HepG2 (cell line): ENCODE results near the gene SP140L. TPM values are rescaled to one million over a fixed set of nuclear protein-coding genes. Genes with fewer than 3 reads are reported as not detected.

Experiments used
- ATAC-seq: fragments of 200-7000 bp; cut with Tn5 transposase; 3 replicates; pipeline ENCODE4 v1.9.1; 2020; ENCODE audit warnings: mild to moderate bottlenecking, moderate library complexity
- BruUV-seq: library from RNA; stranded (reverse); fragments of 400-500 nt; replicated peaks from 2 replicates; lab custom pipeline; 2021; lab: Mats Ljungman, UMichigan
- CTCF ChIA-PET: fragments of 300-600 bp; formaldehyde crosslinking; extraction: SDS; loops from one replicate; lab custom pipeline; 2021; ENCODE audit warnings: low total read pairs, inconsistent platforms, low intra/inter-chr PET ratio; lab: Yijun Ruan, JAX
- POLR2A ChIA-PET: fragments of 350-600 bp; sonication (Branson Sonifier 250); formaldehyde crosslinking; loops from one replicate; lab custom pipeline; 2020; ENCODE audit warnings: antibody characterized with exemption, inconsistent platforms; lab: Yijun Ruan, JAX
- DNase-seq: peaks from one replicate; pipeline ENCODE4 v3.0.0-alpha.2; 2015; ENCODE audit warnings: low spot score
- FAIRE-seq: peaks from 3 replicates; lab custom pipeline; 2011; peaks lifted over from hg19 to GRCh38; lab: Jason Lieb, UNC
- H2AFZ ChIP-seq: one replicate; pipeline ENCODE4 v1.6.1; 2011; ENCODE audit warnings: low read length, inconsistent platforms
- H3K27ac ChIP-seq: fragments of 300-600 bp; 3 replicates; pipeline ENCODE4 v1.8.0; 2011; ENCODE audit warnings: mixed run types, mild to moderate bottlenecking, mixed read lengths, low read length, inconsistent platforms; ENCODE audit not compliant: insufficient read depth; ENCODE audit errors: extremely low read length
- H3K27me3 ChIP-seq, 2 experiments: fragments of 200-600 bp in 1 of 2; 2 replicates in 1 of 2; 3 replicates in 1 of 2; pipeline versions ENCODE4 v1.6.0 to v1.8.0; 2011; ENCODE audit warnings: low read length in 2 of 2, mild to moderate bottlenecking in 2 of 2, moderate library complexity in 2 of 2, inconsistent platforms in 1 of 2; ENCODE audit not compliant: insufficient read depth in 2 of 2, control insufficient read depth in 1 of 2
- H3K36me3 ChIP-seq, 2 experiments: fragments of 200-600 bp in 1 of 2; replicated peaks in 1 of 2; 2 replicates in 1 of 2; 3 replicates in 1 of 2; pipeline versions ENCODE4 v1.5.1 to v1.8.0; 2011; ENCODE audit warnings: low read length in 2 of 2, inconsistent platforms in 1 of 2; ENCODE audit not compliant: insufficient read depth in 2 of 2, control insufficient read depth in 1 of 2
- H3K4me1 ChIP-seq: 2 replicates; pipeline ENCODE4 v1.5.1; 2012; ENCODE audit warnings: low read length, inconsistent platforms; ENCODE audit not compliant: insufficient read depth
- H3K4me2 ChIP-seq: 2 replicates; pipeline ENCODE4 v1.6.0; 2011; ENCODE audit warnings: low read depth, low read length, inconsistent platforms
- H3K4me3 ChIP-seq, 3 experiments: fragments of 200-600 bp in 1 of 3; sonication (generic), shearing (Covaris generic) in 1 of 3; replicated peaks in 1 of 3; 2 replicates each; pipeline ENCODE4 v1.5.1; 2011 to 2016; ENCODE audit warnings: low read length in 3 of 3, inconsistent platforms in 2 of 3, low read depth in 2 of 3, mild to moderate bottlenecking in 2 of 3, control low read depth in 1 of 3, mixed read lengths in 1 of 3; ENCODE audit not compliant: insufficient read depth in 1 of 3
- H3K79me2 ChIP-seq: one replicate; pipeline ENCODE4 v1.6.1; 2011; ENCODE audit warnings: low read length, inconsistent platforms; ENCODE audit not compliant: insufficient read depth
- H3K9ac ChIP-seq: 2 replicates; pipeline ENCODE4 v1.6.0; 2011; ENCODE audit warnings: mild to moderate bottlenecking, low read depth, low read length, inconsistent platforms; ENCODE audit not compliant: insufficient read depth
- H3K9me3 ChIP-seq: 2 replicates; pipeline ENCODE4 v1.5.1; 2012; ENCODE audit warnings: mild to moderate bottlenecking, low read length
- H4K20me1 ChIP-seq: 2 replicates; pipeline ENCODE4 v1.6.0; 2011; ENCODE audit warnings: inconsistent platforms, mild to moderate bottlenecking, low read length, moderate library complexity; ENCODE audit not compliant: insufficient read depth
- AGO2 ChIP-seq: fragments of 200-400 bp; formaldehyde crosslinking; optimal IDR thresholded peaks from 2 replicates; pipeline ENCODE3; 2017; ENCODE audit warnings: mild to moderate bottlenecking, low read depth, low read length, moderate library complexity
- ARID5B ChIP-seq: IDR thresholded peaks from 2 replicates; pipeline ENCODE4 v1.4.0; 2020; ENCODE audit warnings: mild to moderate bottlenecking, missing genetic modification reagents
- LBX2 ChIP-seq: sonication (generic); formaldehyde crosslinking; IDR thresholded peaks from 2 replicates; pipeline ENCODE4 v1.5.0; 2020; ENCODE audit warnings: missing genetic modification reagents, mild to moderate bottlenecking, borderline replicate concordance
- SPEN ChIP-seq: sonication (generic); formaldehyde crosslinking; IDR thresholded peaks from 2 replicates; pipeline ENCODE4 v1.5.1; 2020; ENCODE audit warnings: low read depth, mild to moderate bottlenecking, missing genetic modification reagents
- ZFP90 ChIP-seq: sonication (generic); formaldehyde crosslinking; IDR thresholded peaks from 2 replicates; pipeline ENCODE4 v1.8.0; 2022; ENCODE audit warnings: missing genetic modification reagents, mild to moderate bottlenecking, inconsistent platforms, borderline replicate concordance
- ZNF205 ChIP-seq: IDR thresholded peaks from 2 replicates; pipeline ENCODE4 v1.6.1; 2018; ENCODE audit warnings: missing biosample characterization, missing genetic modification reagents
- WGBS: methylation state at CpG from one replicate; pipeline ENCODE4 v1.1.6; 2017; ENCODE audit warnings: low lambda C conversion rate; 5-methylcytosine and 5-hydroxymethylcytosine counted together
- in situ Hi-C: cut with HindIII; loops from 2 replicates; pipeline ENCODE4 v1.10.0; 2017; ENCODE audit warnings: low pct_unique_long_range_greater_than_20kb; ENCODE audit not compliant: extremely low pct_ligation_motif_present
- intact Hi-C: fragments of 100-400 bp; cut with micrococcal nuclease; formaldehyde crosslinking; loops from one replicate; pipeline ENCODE4 v1.10.0; 2022; ENCODE audit not compliant: unreplicated experiment
- polyA plus RNA-seq, 8 experiments: library from polyadenylated mRNA; depleted of rRNA in 3 of 8; stranded (reverse) in 7 of 8; unstranded in 1 of 8; fragments of >200 nt; fragmentation: Illumina TruSeq in 4 of 8; extraction: Trizol in 4 of 8; gene quantifications; 2 replicates each; pipeline versions ENCODE4 v1.2.1 to v1.2.3, GENCODE V29; 2011 to 2016; ENCODE audit warnings: low read depth in 4 of 8, missing spikeins in 1 of 8, mixed read lengths in 1 of 8; ENCODE audit not compliant: insufficient read depth in 1 of 8
- total RNA-seq, 5 experiments: library from RNA; depleted of rRNA; stranded (reverse); fragments of >200 nt; fragmentation: Illumina TruSeq; extraction: Trizol; gene quantifications; 2 replicates each; pipeline ENCODE4 v1.2.3, GENCODE V29; 2016; ENCODE audit warnings: low read depth in 1 of 5

SP140L gene
- total and polyA plus RNA-seq, 2 of the 13 experiments (the other 11 are each of a cell fraction or from before 2014, with no cell fraction given) = 10.9 to 17.5 TPM

GRCh38 chr2:230358305-230358704 lies 31.3 kb downstream of the SP140L start:
- in situ Hi-C loops = no loop called here
- no peak overlapping the region for H3K9ac ChIP-seq
- H3K27me3 ChIP-seq = no peaks in the 10 kb centered on the region
- ATAC-seq (no peak), DNase-seq (no peak), FAIRE-seq (no peak)
- no peak for TF ChIP-seq SPEN (CRISPR knock-in tag)
- TF ChIP-seq ZFP90 (CRISPR knock-in tag) = peak; percentile 50; the same call in 1 of the 2 replicates
- TF ChIP-seq AGO2 = no peak
- no peak for TF ChIP-seq ZNF205 (CRISPR knock-in tag)
- H3K4me1 ChIP-seq = peaks cover 16% of the 10 kb centered on the region
- H3K4me2 ChIP-seq = no peak overlapping the region
- H3K79me2 ChIP-seq = no peaks in the 10 kb centered on the region
- intact Hi-C loops = loop anchor here (5.0 kb wide), 1 partner anchor 54 kb away; no protein-coding TSS in a partner anchor
- H3K27ac ChIP-seq = no peak overlapping the region
- no peak overlapping the region for H2AFZ ChIP-seq
- POLR2A ChIA-PET = no interaction called here
- no peak overlapping the region for H3K4me3 ChIP-seq
- no peaks in the 10 kb centered on the region for H4K20me1 ChIP-seq
- no TSS peak for BruUV-seq
- H3K9me3 ChIP-seq = peaks cover 10% of the 10 kb centered on the region
- H3K36me3 ChIP-seq = peaks cover 3 to 14% of the 10 kb centered on the region in 2 experiments; a peak in 4 of 5 replicates
- CTCF ChIA-PET = no interaction called here
- 100% methylated on average over 1 of the region's 1 CpG for WGBS

- Histone ChIP-seq H3K79me2 (no peaks in the 10 kb centered on the region), H3K4me2 (no peak overlapping the region), H4K20me1 (no peaks in the 10 kb centered on the region), H3K4me3 (no peak overlapping the region), H3K27ac (no peak overlapping the region), H3K9ac (no peak overlapping the region), H3K4me1 (peaks cover 16% of the 10 kb centered on the region), H3K27me3 (no peaks in the 10 kb centered on the region), H2AFZ (no peak overlapping the region), H3K36me3 (peaks cover 3 to 14% of the 10 kb centered on the region in 2 experiments; a peak in 4 of 5 replicates), H3K9me3 (peaks cover 10% of the 10 kb centered on the region)
- no TSS peak for BruUV-seq
- CTCF ChIA-PET = no interaction called here
- WGBS = 87% methylated on average over 1 of the region's 1 CpG
- POLR2A ChIA-PET = no interaction called here
- in situ Hi-C loops = no loop called here
- FAIRE-seq = no peak
- no peak for ATAC-seq
- no peak for DNase-seq
- TF ChIP-seq LBX2 (CRISPR knock-in tag) (no peak), ARID5B (no peak)
- intact Hi-C loops = no loop called here
Measured at GRCh38 chr2:230360028-230360427, 33.0 kb downstream of the SP140L start.
